CD4-positive, alpha-beta T cell treated with Interferon gamma for 1 hour (primary cell): ENCODE measurements around the gene TNS3.

ENCODE experiments used
- DNase-seq: peaks from one replicate; pipeline ENCODE4 v3.0.0-alpha.2; 2020

The TNS3 gene

GRCh38 chr7:47377741-47378140 is 204.2 kb downstream of the TNS3 start:
- DNase-seq, result no peak

GRCh38 chr7:47376991-47377616 is 204.8 kb downstream of the TNS3 start:
- DNase-seq, result no peak

GRCh38 chr7:47375121-47375938 is 206.6 kb downstream of the TNS3 start:
- DNase-seq, result no peak

GRCh38 chr7:47374538-47374937 is 207.4 kb downstream of the TNS3 start:
- no peak for DNase-seq

GRCh38 chr7:47373871-47374451 is 207.9 kb downstream of the TNS3 start:
- DNase-seq, result no peak

- DNase-seq, result no peak
Observed at GRCh38 chr7:47371733-47372368, 210.1 kb downstream of the TNS3 start.

GRCh38 chr7:47371317-47371716 is 210.6 kb downstream of the TNS3 start:
- no peak for DNase-seq

GRCh38 chr7:47370461-47371042 is 211.4 kb downstream of the TNS3 start:
- no peak for DNase-seq

- no peak for DNase-seq
Observed at GRCh38 chr7:47369736-47370135, 212.2 kb downstream of the TNS3 start.

GRCh38 chr7:47368190-47368812 is 213.6 kb downstream of the TNS3 start:
- no peak for DNase-seq

GRCh38 chr7:47367369-47367768 is 214.5 kb downstream of the TNS3 start:
- DNase-seq, result no peak

GRCh38 chr7:47366960-47367359 is 215.0 kb downstream of the TNS3 start:
- DNase-seq, result no peak

GRCh38 chr7:47366211-47366610 is 215.7 kb downstream of the TNS3 start:
- no peak for DNase-seq

- DNase-seq, result no peak
Observed at GRCh38 chr7:47362984-47363383, 218.9 kb downstream of the TNS3 start.

- no peak for DNase-seq
Observed at GRCh38 chr7:47361746-47362215, 220.1 kb downstream of the TNS3 start.

- no peak for DNase-seq
Observed at GRCh38 chr7:47361236-47361635, 220.7 kb downstream of the TNS3 start.

- no peak for DNase-seq
Observed at GRCh38 chr7:47360301-47360900, 221.5 kb downstream of the TNS3 start.

- no peak for DNase-seq
Observed at GRCh38 chr7:47358944-47359588, 222.8 kb downstream of the TNS3 start.

GRCh38 chr7:47358357-47358756 is 223.6 kb downstream of the TNS3 start:
- DNase-seq, result no peak

- no peak for DNase-seq
Observed at GRCh38 chr7:47357863-47358262, 224.0 kb downstream of the TNS3 start.

- DNase-seq, result no peak
Observed at GRCh38 chr7:47357361-47357760, 224.6 kb downstream of the TNS3 start.

GRCh38 chr7:47356261-47356660 is 225.7 kb downstream of the TNS3 start:
- no peak for DNase-seq
